DND-41 (cell line): Measurements from ENCODE around the gene FBXO41.

Source experiments
- ATAC-seq: fragments of 200-7000 bp; cut with Tn5 transposase; 3 replicates; pipeline ENCODE4 v1.9.1; 2021; ENCODE audit warnings: low read depth; ENCODE audit not compliant: insufficient read depth
- DNase-seq: peaks from one replicate; pipeline ENCODE4 v3.0.0-alpha.2; 2020
- H2AFZ ChIP-seq: 2 replicates; pipeline ENCODE4 v1.6.0; 2012; ENCODE audit warnings: low read depth, low read length
- H3K27ac ChIP-seq: 2 replicates; pipeline ENCODE4 v1.5.1; 2012; ENCODE audit warnings: low read length, inconsistent platforms
- H3K27me3 ChIP-seq: fragments of 200-600 bp; sonication (generic); 2 replicates; pipeline ENCODE4 v1.6.0; 2012; ENCODE audit warnings: low read length, mild to moderate bottlenecking, inconsistent platforms; ENCODE audit not compliant: insufficient read depth, poor library complexity
- H3K36me3 ChIP-seq: 2 replicates; pipeline ENCODE4 v1.5.1; 2012; ENCODE audit warnings: low read length, inconsistent platforms; ENCODE audit not compliant: insufficient read depth
- H3K4me1 ChIP-seq: 2 replicates; pipeline ENCODE4 v1.5.1; 2012; ENCODE audit warnings: mild to moderate bottlenecking, low read length; ENCODE audit not compliant: insufficient read depth
- H3K4me2 ChIP-seq: 2 replicates; pipeline ENCODE4 v1.6.0; 2012; ENCODE audit warnings: mild to moderate bottlenecking, moderate library complexity, low read length, inconsistent platforms; ENCODE audit not compliant: insufficient read depth
- H3K4me3 ChIP-seq, 2 experiments: fragments of 200-600 bp in 1 of 2; shearing (Covaris generic) in 1 of 2; 2 replicates each; pipeline ENCODE4 v1.5.1; 2012 to 2016; ENCODE audit warnings: inconsistent platforms in 2 of 2, low read length in 2 of 2, mild to moderate bottlenecking in 2 of 2, low read depth in 1 of 2, moderate library complexity in 1 of 2
- H3K79me2 ChIP-seq: 2 replicates; pipeline ENCODE4 v1.6.0; 2012; ENCODE audit warnings: low read length, inconsistent platforms; ENCODE audit not compliant: insufficient read depth
- H3K9ac ChIP-seq: 2 replicates; pipeline ENCODE4 v1.6.0; 2012; ENCODE audit warnings: low read depth, mild to moderate bottlenecking, inconsistent platforms, low read length, moderate library complexity
- H3K9me3 ChIP-seq: 2 replicates; pipeline ENCODE4 v1.5.1; 2012; ENCODE audit warnings: low read length, moderate library complexity, mild to moderate bottlenecking, inconsistent platforms; ENCODE audit not compliant: insufficient read depth, severe bottlenecking
- H4K20me1 ChIP-seq: 2 replicates; pipeline ENCODE4 v1.6.0; 2012; ENCODE audit warnings: low read length; ENCODE audit not compliant: insufficient read depth
- EZH2 ChIP-seq: IDR thresholded peaks from 3 replicates; pipeline ENCODE4 v1.6.1; 2012; ENCODE audit warnings: borderline replicate concordance, low read depth, mild to moderate bottlenecking, moderate library complexity, low read length, inconsistent platforms; ENCODE audit not compliant: severe bottlenecking
- TF ChIP-seq, protein P1 (sequence below): IDR thresholded peaks from 2 replicates; pipeline ENCODE4 v1.5.1; 2012; ENCODE audit warnings: borderline replicate concordance, low read length, moderate library complexity, mild to moderate bottlenecking; ENCODE audit not compliant: poor library complexity, severe bottlenecking; ENCODE audit errors: extremely low read depth

FBXO41 gene

GRCh38 chr2:73257425-73258125 lies 26.7 kb downstream of the FBXO41 start:
- no peak for TF ChIP-seq EZH2
- TF ChIP-seq, protein P1, sequence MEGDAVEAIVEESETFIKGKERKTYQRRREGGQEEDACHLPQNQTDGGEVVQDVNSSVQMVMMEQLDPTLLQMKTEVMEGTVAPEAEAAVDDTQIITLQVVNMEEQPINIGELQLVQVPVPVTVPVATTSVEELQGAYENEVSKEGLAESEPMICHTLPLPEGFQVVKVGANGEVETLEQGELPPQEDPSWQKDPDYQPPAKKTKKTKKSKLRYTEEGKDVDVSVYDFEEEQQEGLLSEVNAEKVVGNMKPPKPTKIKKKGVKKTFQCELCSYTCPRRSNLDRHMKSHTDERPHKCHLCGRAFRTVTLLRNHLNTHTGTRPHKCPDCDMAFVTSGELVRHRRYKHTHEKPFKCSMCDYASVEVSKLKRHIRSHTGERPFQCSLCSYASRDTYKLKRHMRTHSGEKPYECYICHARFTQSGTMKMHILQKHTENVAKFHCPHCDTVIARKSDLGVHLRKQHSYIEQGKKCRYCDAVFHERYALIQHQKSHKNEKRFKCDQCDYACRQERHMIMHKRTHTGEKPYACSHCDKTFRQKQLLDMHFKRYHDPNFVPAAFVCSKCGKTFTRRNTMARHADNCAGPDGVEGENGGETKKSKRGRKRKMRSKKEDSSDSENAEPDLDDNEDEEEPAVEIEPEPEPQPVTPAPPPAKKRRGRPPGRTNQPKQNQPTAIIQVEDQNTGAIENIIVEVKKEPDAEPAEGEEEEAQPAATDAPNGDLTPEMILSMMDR: no peak
- Histone ChIP-seq H4K20me1 (peaks cover 23% of the 10 kb centered on the region; the same call in 1 of the 2 replicates), H3K27me3 (no peaks in the 10 kb centered on the region), H3K4me1 (no peaks in the 10 kb centered on the region), H3K79me2 (no peaks in the 10 kb centered on the region), H3K36me3 (peaks cover 78% of the 10 kb centered on the region), H3K27ac (no peak overlapping the region; the same call in 1 of the 2 replicates), H3K4me2 (no peak overlapping the region), H3K9ac (no peak overlapping the region), H3K9me3 (no peaks in the 10 kb centered on the region), H2AFZ (no peak overlapping the region), H3K4me3 (no peak overlapping the region)
- ATAC-seq (no peak), DNase-seq (peak; percentile 43)

GRCh38 chr2:73257021-73257420 lies 27.3 kb downstream of the FBXO41 start:
- Histone ChIP-seq H2AFZ (no peak overlapping the region), H3K27me3 (no peaks in the 10 kb centered on the region), H3K27ac (no peak overlapping the region; the same call in 1 of the 2 replicates), H3K4me3 (no peak overlapping the region), H3K9me3 (no peaks in the 10 kb centered on the region), H3K4me2 (no peak overlapping the region), H3K36me3 (peaks cover 78% of the 10 kb centered on the region), H4K20me1 (peaks cover 23% of the 10 kb centered on the region; the same call in 1 of the 2 replicates), H3K9ac (no peak overlapping the region), H3K4me1 (no peaks in the 10 kb centered on the region), H3K79me2 (no peaks in the 10 kb centered on the region)
- DNase-seq (no peak), ATAC-seq (no peak)
- no peak for TF ChIP-seq EZH2
- TF ChIP-seq, protein P1: no peak

- Histone ChIP-seq H3K4me2 (no peak overlapping the region), H3K27ac (no peak overlapping the region), H3K79me2 (no peaks in the 10 kb centered on the region), H3K9me3 (no peaks in the 10 kb centered on the region), H3K9ac (no peak overlapping the region), H3K36me3 (peaks cover 82% of the 10 kb centered on the region), H2AFZ (no peak overlapping the region), H3K4me3 (no peak overlapping the region), H4K20me1 (peaks cover 23% of the 10 kb centered on the region; the same call in 1 of the 2 replicates), H3K4me1 (no peaks in the 10 kb centered on the region), H3K27me3 (no peaks in the 10 kb centered on the region)
- TF ChIP-seq, protein P1: no peak
- TF ChIP-seq EZH2: no peak
- DNase-seq (no peak), ATAC-seq (peak; percentile 15; the same call in 2 of the 3 replicates)
These were observed 27.7 kb downstream of the FBXO41 start for GRCh38 chr2:73256618-73256922.
